BLaER1 (cell line): ENCODE measurements around the gene PHF20.

ENCODE experiments used
- H3K27ac ChIP-seq: shearing (Covaris generic); formaldehyde crosslinking; 2 replicates; pipeline ENCODE4 v1.8.1; 2022
- H3K27me3 ChIP-seq: shearing (Covaris generic); formaldehyde crosslinking; 2 replicates; pipeline ENCODE4 v1.8.1; 2022
- H3K36me3 ChIP-seq: shearing (Covaris generic); formaldehyde crosslinking; 2 replicates; pipeline ENCODE4 v1.8.1; 2022
- H3K4me1 ChIP-seq: shearing (Covaris generic); formaldehyde crosslinking; 2 replicates; pipeline ENCODE4 v1.8.1; 2022
- H3K4me2 ChIP-seq: shearing (Covaris generic); formaldehyde crosslinking; 2 replicates; pipeline ENCODE4 v1.8.1; 2022
- H3K4me3 ChIP-seq: shearing (Covaris generic); formaldehyde crosslinking; 2 replicates; pipeline ENCODE4 v1.8.1; 2022
- H3K9ac ChIP-seq: shearing (Covaris generic); formaldehyde crosslinking; 2 replicates; pipeline ENCODE4 v1.8.1; 2022
- H3K9me3 ChIP-seq: shearing (Covaris generic); formaldehyde crosslinking; 2 replicates; pipeline ENCODE4 v1.8.1; 2022
- H4K20me1 ChIP-seq: shearing (Covaris generic); formaldehyde crosslinking; 2 replicates; pipeline ENCODE4 v1.8.1; 2022
- Cebpa-rat ChIP-seq: shearing (Covaris generic); IDR thresholded peaks from 2 replicates; pipeline ENCODE4 v1.8.1; 2022

PHF20 gene

DNA sequence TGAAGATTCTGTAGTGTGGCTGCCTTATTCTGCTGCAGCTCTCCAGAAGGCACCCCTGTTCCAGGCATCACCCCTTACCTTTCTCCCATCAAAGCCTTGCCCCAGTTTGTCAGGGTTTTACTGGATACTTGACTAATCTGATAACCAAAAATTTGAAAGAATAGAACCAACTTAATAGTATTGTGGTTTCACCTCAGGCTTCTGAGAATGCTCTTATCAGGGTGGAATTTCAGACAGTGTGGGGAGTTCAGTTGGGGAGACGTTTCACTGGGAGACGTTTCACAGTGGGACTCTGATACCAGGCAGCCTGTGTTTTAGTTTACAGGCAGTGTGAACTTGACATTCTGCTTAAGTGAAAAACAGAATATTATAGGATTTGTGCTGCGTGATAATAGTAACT, 132.0 kb downstream of the PHF20 start:
- H3K4me1 ChIP-seq, result peaks cover 8% of the 10 kb centered on the region
- peaks cover 86% of the 10 kb centered on the region for H3K36me3 ChIP-seq
- no peak for TF ChIP-seq Cebpa-rat
- H3K9ac ChIP-seq, result no peak overlapping the region
- H3K4me3 ChIP-seq, result no peak overlapping the region
- 0 out of 2 replicates have a peak, but pooled peaks cover 6% of the 10 kb centered on the region for H4K20me1 ChIP-seq
- no peak overlapping the region for H3K4me2 ChIP-seq
- no peak overlapping the region for H3K27ac ChIP-seq
- H3K9me3 ChIP-seq, result no peaks in the 10 kb centered on the region
- H3K27me3 ChIP-seq, result no peaks in the 10 kb centered on the region

DNA sequence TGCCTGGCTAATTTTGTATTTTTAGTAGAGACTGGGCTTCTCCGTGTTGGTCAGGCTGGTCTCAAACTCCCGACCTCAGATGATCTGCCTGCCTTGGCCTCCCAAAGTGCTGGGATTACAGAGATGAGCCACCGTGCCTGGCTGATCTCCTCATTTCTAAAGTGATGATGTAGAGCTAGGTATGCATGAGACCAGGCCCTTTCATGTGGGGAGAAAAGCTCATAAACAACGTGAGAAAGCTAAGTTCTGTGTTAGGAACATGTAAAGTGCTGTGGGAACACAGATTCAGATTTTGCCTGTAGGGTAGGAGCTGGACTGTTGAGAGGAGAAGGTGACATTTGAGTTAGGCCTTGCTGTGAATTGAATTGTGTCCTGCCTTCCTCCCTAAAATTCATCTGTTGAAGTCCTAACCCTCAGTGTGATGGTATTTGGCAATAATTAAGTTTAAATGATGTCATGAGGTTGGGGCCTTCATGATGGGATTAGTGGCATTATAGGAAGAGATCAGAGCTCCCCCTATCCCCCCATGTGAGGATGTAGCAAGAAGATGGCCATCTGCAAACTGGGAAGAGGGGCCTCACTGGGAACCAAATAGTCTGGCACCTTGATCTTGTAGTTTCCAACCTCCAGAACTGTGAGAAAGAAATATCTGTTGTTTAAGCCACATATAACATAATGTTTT, 133.3 kb downstream of the PHF20 start:
- TF ChIP-seq Cebpa-rat, result no peak
- H3K4me2 ChIP-seq, result no peak overlapping the region
- no peak overlapping the region for H3K4me3 ChIP-seq

DNA sequence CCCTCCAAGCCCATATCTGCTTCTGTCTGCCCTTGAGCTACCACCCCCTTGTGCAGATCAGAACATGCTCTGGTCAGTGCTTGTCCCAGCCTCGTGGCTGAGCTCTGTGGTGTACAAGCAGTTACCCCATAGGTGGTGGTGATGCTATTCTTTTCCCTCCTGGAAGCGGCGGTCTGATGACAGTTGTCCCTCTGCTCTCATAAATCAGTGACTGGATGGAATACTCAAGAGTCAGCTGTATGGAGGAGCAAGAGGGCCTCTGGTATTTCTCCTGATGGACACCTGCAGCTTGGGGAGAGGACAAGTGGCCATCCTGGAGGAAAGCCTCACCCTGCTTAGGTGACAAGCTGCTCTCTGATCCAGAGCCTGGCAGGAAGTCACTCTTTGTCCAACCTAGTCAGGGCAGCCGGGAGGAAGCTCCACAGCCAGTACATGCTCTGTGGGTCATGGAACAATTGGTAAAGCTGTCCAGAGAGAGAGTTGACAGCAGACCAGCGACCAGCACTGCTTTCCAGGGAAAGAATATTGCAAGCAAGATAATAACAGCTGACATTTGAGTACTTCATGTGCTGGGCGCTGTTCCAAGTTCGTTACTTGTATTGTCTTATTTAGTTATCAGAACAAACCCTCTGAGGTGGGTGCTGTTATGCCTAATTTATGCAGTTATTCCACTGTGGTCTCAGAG, 135.3 kb downstream of the PHF20 start:
- no peaks in the 10 kb centered on the region for H3K9me3 ChIP-seq
- peaks cover 82% of the 10 kb centered on the region for H3K36me3 ChIP-seq
- 0 out of 2 replicates have a peak, but pooled peaks cover 6% of the 10 kb centered on the region for H4K20me1 ChIP-seq
- no peak overlapping the region for H3K9ac ChIP-seq
- TF ChIP-seq Cebpa-rat, result no peak
- no peak overlapping the region for H3K4me2 ChIP-seq
- peaks cover 8% of the 10 kb centered on the region for H3K4me1 ChIP-seq
- no peak overlapping the region for H3K27ac ChIP-seq
- H3K4me3 ChIP-seq, result no peak overlapping the region
- H3K27me3 ChIP-seq, result no peaks in the 10 kb centered on the region

More for the DNA sequence above, 133.3 kb downstream of the PHF20 start:
- H3K9me3 ChIP-seq, result no peaks in the 10 kb centered on the region
- H3K36me3 ChIP-seq, result peaks cover 80% of the 10 kb centered on the region
- H3K9ac ChIP-seq, result no peak overlapping the region
- H4K20me1 ChIP-seq, result 0 out of 2 replicates have a peak, but pooled peaks cover 6% of the 10 kb centered on the region
- H3K27ac ChIP-seq, result no peak overlapping the region
- H3K4me1 ChIP-seq, result peaks cover 8% of the 10 kb centered on the region
- no peaks in the 10 kb centered on the region for H3K27me3 ChIP-seq

DNA sequence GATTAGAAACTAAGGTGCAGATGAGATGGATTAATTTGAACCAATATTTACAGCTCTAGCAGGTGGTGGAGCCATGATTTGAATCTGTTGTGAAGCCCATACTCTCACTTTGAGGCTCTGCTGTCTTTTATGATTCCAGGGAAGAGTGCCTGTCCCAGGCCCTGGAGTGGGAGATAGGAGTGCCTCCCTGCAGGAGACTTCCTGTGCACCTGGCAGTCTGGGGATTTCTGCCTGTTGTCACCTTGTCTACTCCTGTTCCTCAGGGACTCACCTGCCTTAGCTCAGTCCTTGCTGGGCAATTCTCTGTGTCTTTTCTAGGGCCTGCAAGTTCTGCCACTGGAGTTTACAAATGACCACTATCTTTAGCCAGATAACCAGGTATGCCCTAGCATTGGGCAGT, 136.2 kb downstream of the PHF20 start:
- no peak overlapping the region for H3K4me3 ChIP-seq
- no peak overlapping the region for H3K9ac ChIP-seq
- no peak overlapping the region for H3K27ac ChIP-seq
- H4K20me1 ChIP-seq, result 0 out of 2 replicates have a peak, but pooled peaks cover 6% of the 10 kb centered on the region
- H3K27me3 ChIP-seq, result no peaks in the 10 kb centered on the region
- H3K36me3 ChIP-seq, result peaks cover 84% of the 10 kb centered on the region
- H3K4me1 ChIP-seq, result peaks cover 8% of the 10 kb centered on the region
- no peak overlapping the region for H3K4me2 ChIP-seq
- no peaks in the 10 kb centered on the region for H3K9me3 ChIP-seq
- TF ChIP-seq Cebpa-rat, result no peak

DNA sequence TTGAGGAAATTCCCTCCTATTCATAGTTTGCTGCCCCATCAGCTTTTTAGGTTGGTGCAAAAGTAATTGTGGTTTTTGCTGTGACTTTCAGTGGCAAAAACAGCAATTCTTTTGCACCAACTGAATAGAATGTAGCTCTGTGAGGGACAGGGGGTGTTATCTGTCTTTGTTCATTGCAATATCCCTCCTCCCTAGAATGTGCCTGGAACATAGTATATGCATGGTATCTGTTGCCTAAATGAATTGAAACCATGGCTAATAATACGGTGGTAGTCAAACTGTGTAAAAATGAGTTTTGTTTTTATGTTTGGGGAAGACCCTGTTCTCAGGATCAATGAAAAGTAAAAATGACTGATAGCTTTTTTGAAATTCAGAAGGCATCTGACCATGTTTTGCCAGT, 137.4 kb downstream of the PHF20 start:
- Histone ChIP-seq H3K27ac (no peak overlapping the region), H3K9ac (no peak overlapping the region), H4K20me1 (0 out of 2 replicates have a peak, but pooled peaks cover 6% of the 10 kb centered on the region), H3K9me3 (no peaks in the 10 kb centered on the region), H3K4me3 (no peak overlapping the region), H3K4me1 (peaks cover 8% of the 10 kb centered on the region), H3K36me3 (peaks cover 86% of the 10 kb centered on the region), H3K4me2 (no peak overlapping the region), H3K27me3 (no peaks in the 10 kb centered on the region)
- TF ChIP-seq Cebpa-rat, result no peak

DNA sequence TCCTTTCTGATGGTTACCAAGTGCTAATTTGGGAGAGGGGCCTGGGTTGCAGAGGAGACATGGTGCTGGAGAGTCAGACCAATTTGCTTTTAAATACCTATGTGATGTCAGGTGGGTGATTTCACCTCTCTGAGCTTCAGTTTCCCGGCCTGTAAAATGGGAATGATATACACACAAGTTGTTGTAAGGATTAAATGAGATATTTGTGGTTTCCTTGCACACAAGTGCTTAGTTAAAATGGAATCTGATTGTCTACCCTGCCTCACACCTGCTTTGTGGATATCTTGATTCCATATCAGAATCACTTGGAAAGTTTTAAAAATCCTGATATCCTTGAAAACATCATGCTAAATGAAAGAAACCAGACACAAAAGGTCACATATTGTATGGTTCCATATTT, 138.0 kb downstream of the PHF20 start:
- H3K4me1 ChIP-seq, result peaks cover 1% of the 10 kb centered on the region
- 0 out of 2 replicates have a peak, but pooled peaks cover 6% of the 10 kb centered on the region for H4K20me1 ChIP-seq
- no peak overlapping the region for H3K4me2 ChIP-seq
- peaks cover 86% of the 10 kb centered on the region for H3K36me3 ChIP-seq
- no peaks in the 10 kb centered on the region for H3K9me3 ChIP-seq
- no peak overlapping the region for H3K9ac ChIP-seq
- no peaks in the 10 kb centered on the region for H3K27me3 ChIP-seq
- no peak overlapping the region for H3K27ac ChIP-seq
- H3K4me3 ChIP-seq, result no peak overlapping the region
- no peak for TF ChIP-seq Cebpa-rat

DNA sequence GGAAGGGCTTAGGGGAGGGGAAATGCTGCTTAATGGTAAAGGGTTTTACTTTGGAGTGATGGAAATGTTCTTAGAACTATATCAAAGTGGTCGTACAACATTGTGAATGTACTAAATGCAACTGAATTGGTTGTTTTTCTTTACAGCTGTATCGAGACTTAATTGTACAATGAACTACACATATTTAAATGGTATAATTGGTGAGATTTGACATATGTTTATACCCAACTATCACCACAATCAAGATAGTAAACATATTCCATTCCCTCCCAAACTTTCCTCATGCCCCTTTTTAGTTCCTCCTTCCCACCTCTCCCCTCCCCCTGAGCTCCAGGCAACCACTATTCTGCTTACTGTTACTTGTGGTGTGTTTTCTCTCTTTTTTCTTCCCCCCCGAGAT, 138.4 kb downstream of the PHF20 start:
- H3K27me3 ChIP-seq, result no peaks in the 10 kb centered on the region
- H3K4me3 ChIP-seq, result no peak overlapping the region
- no peak overlapping the region for H3K9ac ChIP-seq
- no peaks in the 10 kb centered on the region for H3K9me3 ChIP-seq
- H3K4me2 ChIP-seq, result no peak overlapping the region
- H3K36me3 ChIP-seq, result peaks cover 86% of the 10 kb centered on the region
- H4K20me1 ChIP-seq, result 0 out of 2 replicates have a peak, but pooled peaks cover 6% of the 10 kb centered on the region
- no peak for TF ChIP-seq Cebpa-rat
- no peak overlapping the region for H3K27ac ChIP-seq
- H3K4me1 ChIP-seq, result no peaks in the 10 kb centered on the region

DNA sequence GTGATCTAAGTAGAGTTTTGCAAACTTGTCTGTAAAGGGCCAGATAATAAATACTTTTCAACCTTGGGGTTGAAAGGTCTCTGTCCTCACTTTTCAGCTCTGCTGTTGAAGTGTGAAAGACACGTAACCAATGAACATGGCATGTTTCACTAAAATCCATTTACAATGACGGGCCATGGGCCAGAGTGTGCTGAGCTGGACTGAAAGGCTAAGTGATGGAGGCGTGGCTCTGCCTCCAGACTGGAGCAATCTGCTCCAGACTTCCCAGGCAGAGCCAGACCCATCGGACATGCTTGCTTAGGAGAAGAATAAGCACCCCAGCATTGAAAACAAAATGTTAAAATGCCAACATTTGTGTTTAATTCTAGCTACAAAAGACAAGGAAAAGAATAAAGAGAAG, 141.1 kb downstream of the PHF20 start:
- Histone ChIP-seq H3K4me3 (no peak overlapping the region), H3K4me2 (no peak overlapping the region), H3K4me1 (no peaks in the 10 kb centered on the region), H4K20me1 (no peaks in the 10 kb centered on the region), H3K9me3 (no peaks in the 10 kb centered on the region), H3K36me3 (peaks cover 88% of the 10 kb centered on the region), H3K27me3 (no peaks in the 10 kb centered on the region), H3K9ac (no peak overlapping the region), H3K27ac (no peak overlapping the region)
- no peak for TF ChIP-seq Cebpa-rat

DNA sequence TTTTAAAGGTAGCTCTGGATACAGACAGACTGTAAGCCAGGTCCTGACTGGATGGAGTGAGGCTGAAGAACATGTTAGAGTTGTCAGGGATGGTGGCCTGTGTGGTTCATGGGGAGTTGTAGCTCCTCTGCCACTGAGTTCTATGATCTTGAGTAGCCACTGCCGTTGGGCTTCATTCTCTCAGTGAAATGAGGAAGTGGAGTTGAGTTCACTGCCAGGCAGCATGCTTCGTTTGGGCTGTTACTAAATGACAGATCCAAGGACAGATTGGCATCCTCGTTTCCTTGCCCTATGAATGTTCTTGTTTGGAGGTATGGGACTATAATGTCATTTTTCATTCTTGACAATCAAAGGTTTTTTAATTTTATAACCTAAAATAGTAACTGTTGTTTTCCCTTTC, 145.3 kb downstream of the PHF20 start:
- Histone ChIP-seq H3K4me1 (no peaks in the 10 kb centered on the region), H3K27ac (no peak overlapping the region), H4K20me1 (no peaks in the 10 kb centered on the region), H3K9ac (no peak overlapping the region), H3K4me2 (no peak overlapping the region), H3K27me3 (no peaks in the 10 kb centered on the region), H3K9me3 (no peaks in the 10 kb centered on the region), H3K4me3 (no peak overlapping the region), H3K36me3 (peaks cover 98% of the 10 kb centered on the region)
- TF ChIP-seq Cebpa-rat, result no peak

DNA sequence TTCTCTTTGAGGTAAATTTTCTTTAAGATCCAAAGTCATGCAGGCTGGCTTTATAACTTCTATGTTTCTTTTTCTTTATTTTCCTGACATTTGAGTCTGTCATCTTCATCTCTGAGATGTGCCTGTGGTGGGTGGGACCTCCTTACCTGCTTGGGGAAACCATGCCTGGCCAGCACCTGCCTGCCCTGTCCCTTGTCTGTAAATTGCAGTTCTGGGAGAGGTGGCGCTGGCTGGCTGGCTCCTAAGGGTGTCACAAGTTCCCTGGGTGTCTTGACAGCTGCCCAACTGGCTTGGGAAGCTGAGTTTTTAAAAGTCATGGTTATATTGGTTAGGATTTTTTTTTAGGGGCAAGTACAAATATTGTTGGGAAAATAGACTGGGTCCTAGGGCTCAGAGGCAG, 146.2 kb downstream of the PHF20 start:
- no peak overlapping the region for H3K27ac ChIP-seq
- no peak overlapping the region for H3K9ac ChIP-seq
- H3K27me3 ChIP-seq, result no peaks in the 10 kb centered on the region
- no peaks in the 10 kb centered on the region for H3K9me3 ChIP-seq
- peaks cover 97% of the 10 kb centered on the region for H3K36me3 ChIP-seq
- H3K4me1 ChIP-seq, result no peaks in the 10 kb centered on the region
- H4K20me1 ChIP-seq, result no peaks in the 10 kb centered on the region
- TF ChIP-seq Cebpa-rat, result no peak
- H3K4me3 ChIP-seq, result no peak overlapping the region
- H3K4me2 ChIP-seq, result no peak overlapping the region
